Measurements from ENCODE around the gene PRELID1. TPM values are rescaled to one million over a fixed set of nuclear protein-coding genes. Genes with fewer than 3 reads are reported as not detected.
A peak's percentile ranks its signal among the peaks of the same experiment; 100 is the strongest.
"Not testable (repeated sequence)": the region's sequence is repeated elsewhere in the genome, so short reads cannot be mapped to it uniquely, and the experiment has no call there.

The PRELID1 gene
- total RNA-seq, 1 donor from 2014 or later: 27.6 TPM

- no peak for ATAC-seq (ENCODE audit: poor library complexity)
- DNase-seq: no peak
- intact Hi-C loops (cut with DNase I): loop anchor here (10.0 kb wide), 1 partner anchor 161 kb away; the partner anchor contains the start of gene NSD1
Measured at GRCh38 chr5:177295924-177296323, 7.7 kb upstream of the PRELID1 start.

- ATAC-seq (ENCODE audit: poor library complexity) (peak; percentile 10), DNase-seq (no peak)
- intact Hi-C loops (cut with DNase I): loop anchor here (10.0 kb wide), 1 partner anchor 162 kb away; the partner anchor contains the start of gene NSD1
Measured at GRCh38 chr5:177296581-177296980, 7.0 kb upstream of the PRELID1 start.

- DNase-seq: no peak
- ATAC-seq (ENCODE audit: poor library complexity): no peak
- intact Hi-C loops (cut with DNase I): loop anchor here (10.0 kb wide), 1 partner anchor 163 kb away; the partner anchor contains the start of gene NSD1
Measured at GRCh38 chr5:177297922-177298321, 5.7 kb upstream of the PRELID1 start.

GRCh38 chr5:177299697-177300096, 3.9 kb upstream of the PRELID1 start:
- no peak for DNase-seq
- intact Hi-C loops (cut with DNase I): loop anchor here (10.0 kb wide), 1 partner anchor 165 kb away; the partner anchor contains the start of gene NSD1
- ATAC-seq (ENCODE audit: poor library complexity): no peak

- peak; percentile 14 for ATAC-seq (ENCODE audit: poor library complexity)
- peak; percentile 66 for DNase-seq
- intact Hi-C loops (cut with DNase I): no loop called here
Measured at GRCh38 chr5:177300236-177300880, 3.2 kb upstream of the PRELID1 start.

- DNase-seq: no peak
- ATAC-seq (ENCODE audit: poor library complexity): no peak
- intact Hi-C loops (cut with DNase I): no loop called here
Measured at GRCh38 chr5:177300951-177301350, 2.6 kb upstream of the PRELID1 start.

- intact Hi-C loops (cut with DNase I): no loop called here
- no peak for ATAC-seq (ENCODE audit: poor library complexity)
- DNase-seq: no peak
Measured at GRCh38 chr5:177301503-177302165, 2.0 kb upstream of the PRELID1 start.

GRCh38 chr5:177302354-177303110, 1.1 kb upstream of the PRELID1 start:
- DNase-seq (no peak), ATAC-seq (ENCODE audit: poor library complexity) (no peak)
- intact Hi-C loops (cut with DNase I): no loop called here

- DNase-seq (no peak), ATAC-seq (ENCODE audit: poor library complexity) (peak; percentile 1)
- intact Hi-C loops (cut with DNase I): no loop called here
Measured at GRCh38 chr5:177303925-177304391, 359 bp downstream of the PRELID1 start.

- intact Hi-C loops (cut with DNase I): no loop called here
- DNase-seq (no peak), ATAC-seq (ENCODE audit: poor library complexity) (no peak)
Measured at GRCh38 chr5:177304392-177305119, 957 bp downstream of the PRELID1 start.

GRCh38 chr5:177306103-177306640, 2.6 kb downstream of the PRELID1 start:
- DNase-seq; ATAC-seq (ENCODE audit: poor library complexity); intact Hi-C loops (cut with DNase I): not testable (repeated sequence)

- ATAC-seq (ENCODE audit: poor library complexity) (no peak), DNase-seq (no peak)
- intact Hi-C loops (cut with DNase I): no loop called here
Measured at GRCh38 chr5:177306674-177307543, 3.3 kb downstream of the PRELID1 start.

- intact Hi-C loops (cut with DNase I): no loop called here
- no peak for ATAC-seq (ENCODE audit: poor library complexity)
- DNase-seq: no peak
Measured at GRCh38 chr5:177307544-177308363, 4.2 kb downstream of the PRELID1 start.

- intact Hi-C loops (cut with DNase I): no loop called here
- DNase-seq (no peak), ATAC-seq (ENCODE audit: poor library complexity) (no peak)
Measured at GRCh38 chr5:177308740-177309139, 5.1 kb downstream of the PRELID1 start.

GRCh38 chr5:177309351-177310191, 6.0 kb downstream of the PRELID1 start:
- ATAC-seq (ENCODE audit: poor library complexity) (peak; percentile 35), DNase-seq (peak; percentile 77)
- intact Hi-C loops (cut with DNase I): no loop called here

- ATAC-seq (ENCODE audit: poor library complexity): no peak
- DNase-seq: no peak
- intact Hi-C loops (cut with DNase I): no loop called here
Measured at GRCh38 chr5:177310332-177310731, 6.7 kb downstream of the PRELID1 start.
